ENCODE data around the gene PCDH8. TPM values are rescaled to one million over a fixed set of nuclear protein-coding genes. Genes with fewer than 3 reads are reported as not detected.
A peak's percentile ranks its signal among the peaks of the same experiment; 100 is the strongest.
"Not testable (repeated sequence)": the region's sequence is repeated elsewhere in the genome, so short reads cannot be mapped to it uniquely, and the experiment has no call there.

PCDH8 gene
- total RNA-seq, 1 experiment from 2014 or later, result not detected

- no peak overlapping the region for H3K4me2 ChIP-seq (ENCODE audit: low read depth, low read length, poor library complexity, severe bottlenecking)
- H3K4me3 ChIP-seq (ENCODE audit: low read length), result no peak overlapping the region
- H3K9me3 ChIP-seq (ENCODE audit: low read length), result no peaks in the 10 kb centered on the region
- no peaks in the 10 kb centered on the region for H4K20me1 ChIP-seq (ENCODE audit: insufficient read depth, low read depth, low read length)
- no peaks in the 10 kb centered on the region for H3K9me2 ChIP-seq (replicated peaks; ENCODE audit: insufficient read depth, low read length)
- no peak overlapping the region for H2AFZ ChIP-seq (ENCODE audit: low read length)
- no peaks in the 10 kb centered on the region for H3K27me3 ChIP-seq (ENCODE audit: low read length)
- no peak for DNase-seq
- no peaks in the 10 kb centered on the region for H3K79me2 ChIP-seq (ENCODE audit: low read length)
- no peaks in the 10 kb centered on the region for H3K36me3 ChIP-seq (ENCODE audit: insufficient read depth, low read length)
- no peaks in the 10 kb centered on the region for H3K4me1 ChIP-seq (ENCODE audit: low read length)
- H3K27ac ChIP-seq (ENCODE audit: low read length), result no peak overlapping the region
- no peak overlapping the region for H3K9ac ChIP-seq (ENCODE audit: low read length)
Observed at GRCh38 chr13:52838433-52839107, 9.9 kb downstream of the PCDH8 start.

- Histone ChIP-seq H3K9me3 (ENCODE audit: low read length) (no peaks in the 10 kb centered on the region), H3K79me2 (ENCODE audit: low read length) (no peaks in the 10 kb centered on the region), H3K27me3 (ENCODE audit: low read length) (no peaks in the 10 kb centered on the region), H3K36me3 (ENCODE audit: insufficient read depth, low read length) (no peaks in the 10 kb centered on the region), H3K4me1 (ENCODE audit: low read length) (no peaks in the 10 kb centered on the region), H2AFZ (ENCODE audit: low read length) (no peak overlapping the region), H3K9ac (ENCODE audit: low read length) (no peak overlapping the region), H3K27ac (ENCODE audit: low read length) (no peak overlapping the region), H3K4me2 (ENCODE audit: low read depth, low read length, poor library complexity, severe bottlenecking) (no peak overlapping the region), H3K4me3 (ENCODE audit: low read length) (no peak overlapping the region), H4K20me1 (ENCODE audit: insufficient read depth, low read depth, low read length) (no peaks in the 10 kb centered on the region), H3K9me2 (replicated peaks; ENCODE audit: insufficient read depth, low read length) (no peaks in the 10 kb centered on the region)
- peak; percentile 12 for DNase-seq
Observed at GRCh38 chr13:52837850-52838249, 10.6 kb downstream of the PCDH8 start.

- DNase-seq, result peak; percentile 17
- no peaks in the 10 kb centered on the region for H3K79me2 ChIP-seq (ENCODE audit: low read length)
- no peak overlapping the region for H3K27ac ChIP-seq (ENCODE audit: low read length)
Observed at GRCh38 chr13:52835071-52835839, 13.2 kb downstream of the PCDH8 start.

GRCh38 chr13:52833296-52833875 lies 15.1 kb downstream of the PCDH8 start:
- Histone ChIP-seq H3K79me2 (ENCODE audit: low read length) (no peaks in the 10 kb centered on the region), H3K27ac (ENCODE audit: low read length) (no peak overlapping the region), H3K36me3 (ENCODE audit: insufficient read depth, low read length) (no peaks in the 10 kb centered on the region), H4K20me1 (ENCODE audit: insufficient read depth, low read depth, low read length) (no peaks in the 10 kb centered on the region), H3K9me2 (replicated peaks; ENCODE audit: insufficient read depth, low read length) (no peaks in the 10 kb centered on the region), H3K4me3 (ENCODE audit: low read length) (no peak overlapping the region), H3K4me1 (ENCODE audit: low read length) (peaks cover 7% of the 10 kb centered on the region), H3K27me3 (ENCODE audit: low read length) (no peaks in the 10 kb centered on the region), H3K9ac (ENCODE audit: low read length) (no peak overlapping the region), H3K9me3 (ENCODE audit: low read length) (no peaks in the 10 kb centered on the region), H2AFZ (ENCODE audit: low read length) (no peak overlapping the region), H3K4me2 (ENCODE audit: low read depth, low read length, poor library complexity, severe bottlenecking) (no peak overlapping the region)
- DNase-seq, result no peak

More at GRCh38 chr13:52835071-52835839, 13.2 kb downstream of the PCDH8 start:
- Histone ChIP-seq H3K27me3 (ENCODE audit: low read length) (no peaks in the 10 kb centered on the region), H3K4me2 (ENCODE audit: low read depth, low read length, poor library complexity, severe bottlenecking) (no peak overlapping the region), H3K4me3 (ENCODE audit: low read length) (no peak overlapping the region), H3K36me3 (ENCODE audit: insufficient read depth, low read length) (no peaks in the 10 kb centered on the region), H3K4me1 (ENCODE audit: low read length) (peaks cover 7% of the 10 kb centered on the region), H3K9me3 (ENCODE audit: low read length) (no peaks in the 10 kb centered on the region), H4K20me1 (ENCODE audit: insufficient read depth, low read depth, low read length) (no peaks in the 10 kb centered on the region), H3K9me2 (replicated peaks; ENCODE audit: insufficient read depth, low read length) (no peaks in the 10 kb centered on the region), H3K9ac (ENCODE audit: low read length) (no peak overlapping the region), H2AFZ (ENCODE audit: low read length) (no peak overlapping the region)

- no peak overlapping the region for H3K9ac ChIP-seq (ENCODE audit: low read length)
- no peaks in the 10 kb centered on the region for H3K9me3 ChIP-seq (ENCODE audit: low read length)
- H3K27me3 ChIP-seq (ENCODE audit: low read length), result no peaks in the 10 kb centered on the region
- H3K36me3 ChIP-seq (ENCODE audit: insufficient read depth, low read length), result no peaks in the 10 kb centered on the region
- no peak overlapping the region for H2AFZ ChIP-seq (ENCODE audit: low read length)
- H3K79me2 ChIP-seq (ENCODE audit: low read length), result no peaks in the 10 kb centered on the region
- peak; percentile 12 for DNase-seq
- H3K9me2 ChIP-seq (replicated peaks; ENCODE audit: insufficient read depth, low read length), result no peaks in the 10 kb centered on the region
- no peak overlapping the region for H3K27ac ChIP-seq (ENCODE audit: low read length)
- H3K4me3 ChIP-seq (ENCODE audit: low read length), result no peak overlapping the region
- H4K20me1 ChIP-seq (ENCODE audit: insufficient read depth, low read depth, low read length), result no peaks in the 10 kb centered on the region
- no peak overlapping the region for H3K4me2 ChIP-seq (ENCODE audit: low read depth, low read length, poor library complexity, severe bottlenecking)
- peaks cover 14% of the 10 kb centered on the region for H3K4me1 ChIP-seq (ENCODE audit: low read length)
Observed at GRCh38 chr13:52832313-52832712, 16.1 kb downstream of the PCDH8 start.

- Histone ChIP-seq H3K4me3 (ENCODE audit: low read length) (no peak overlapping the region), H3K9ac (ENCODE audit: low read length) (no peak overlapping the region), H3K79me2 (ENCODE audit: low read length) (no peaks in the 10 kb centered on the region), H3K9me2 (replicated peaks; ENCODE audit: insufficient read depth, low read length) (no peaks in the 10 kb centered on the region), H3K9me3 (ENCODE audit: low read length) (no peaks in the 10 kb centered on the region), H3K36me3 (ENCODE audit: insufficient read depth, low read length) (no peaks in the 10 kb centered on the region), H3K27me3 (ENCODE audit: low read length) (no peaks in the 10 kb centered on the region), H2AFZ (ENCODE audit: low read length) (no peak overlapping the region), H4K20me1 (ENCODE audit: insufficient read depth, low read depth, low read length) (no peaks in the 10 kb centered on the region), H3K27ac (ENCODE audit: low read length) (no peak overlapping the region), H3K4me1 (ENCODE audit: low read length) (peaks cover 14% of the 10 kb centered on the region), H3K4me2 (ENCODE audit: low read depth, low read length, poor library complexity, severe bottlenecking) (peak overlapping the region; percentile 16)
- DNase-seq, result peak; percentile 68
Observed at GRCh38 chr13:52830946-52831345, 17.5 kb downstream of the PCDH8 start.

- Histone ChIP-seq H3K36me3 (ENCODE audit: insufficient read depth, low read length) (no peaks in the 10 kb centered on the region), H3K27ac (ENCODE audit: low read length) (no peak overlapping the region), H3K79me2 (ENCODE audit: low read length) (no peaks in the 10 kb centered on the region), H3K4me3 (ENCODE audit: low read length) (no peak overlapping the region), H3K4me2 (ENCODE audit: low read depth, low read length, poor library complexity, severe bottlenecking) (no peak overlapping the region), H4K20me1 (ENCODE audit: insufficient read depth, low read depth, low read length) (no peaks in the 10 kb centered on the region), H3K9ac (ENCODE audit: low read length) (no peak overlapping the region), H3K4me1 (ENCODE audit: low read length) (peaks cover 14% of the 10 kb centered on the region), H2AFZ (ENCODE audit: low read length) (no peak overlapping the region), H3K27me3 (ENCODE audit: low read length) (no peaks in the 10 kb centered on the region), H3K9me2 (replicated peaks; ENCODE audit: insufficient read depth, low read length) (no peaks in the 10 kb centered on the region), H3K9me3 (ENCODE audit: low read length) (no peaks in the 10 kb centered on the region)
- peak; percentile 27 for DNase-seq
Observed at GRCh38 chr13:52827839-52828238, 20.6 kb downstream of the PCDH8 start.

GRCh38 chr13:52817886-52818285 lies 30.6 kb downstream of the PCDH8 start:
- H3K27me3 ChIP-seq (ENCODE audit: low read length); H3K9me3 ChIP-seq (ENCODE audit: low read length); H3K27ac ChIP-seq (ENCODE audit: low read length); H3K4me3 ChIP-seq (ENCODE audit: low read length); H4K20me1 ChIP-seq (ENCODE audit: insufficient read depth, low read depth, low read length); H3K9me2 ChIP-seq (replicated peaks; ENCODE audit: insufficient read depth, low read length); H3K4me2 ChIP-seq (ENCODE audit: low read depth, low read length, poor library complexity, severe bottlenecking); H3K79me2 ChIP-seq (ENCODE audit: low read length); H3K36me3 ChIP-seq (ENCODE audit: insufficient read depth, low read length); H3K9ac ChIP-seq (ENCODE audit: low read length); DNase-seq; H2AFZ ChIP-seq (ENCODE audit: low read length); H3K4me1 ChIP-seq (ENCODE audit: low read length): not testable (repeated sequence)
